GM19193 (cell line): ENCODE data around the gene BBX.

Experiments used
- POLR2A ChIP-seq: IDR thresholded peaks from 4 replicates; pipeline ENCODE4 v1.6.1; 2011; ENCODE audit not compliant: insufficient read depth, insufficient read length; ENCODE audit errors: extremely low read depth

The BBX gene

GRCh38 chr3:107796791-107797190 lies 274.0 kb downstream of the BBX start:
- TF ChIP-seq POLR2A = no peak

GRCh38 chr3:107797586-107797985 lies 274.8 kb downstream of the BBX start:
- TF ChIP-seq POLR2A = no peak

GRCh38 chr3:107798381-107798780 lies 275.6 kb downstream of the BBX start:
- no peak for TF ChIP-seq POLR2A

- no peak for TF ChIP-seq POLR2A
Observed at GRCh38 chr3:107800710-107801109, 277.9 kb downstream of the BBX start.

- TF ChIP-seq POLR2A = no peak
Observed at GRCh38 chr3:107803170-107803569, 280.4 kb downstream of the BBX start.

GRCh38 chr3:107806021-107806420 lies 283.3 kb downstream of the BBX start:
- TF ChIP-seq POLR2A = no peak

GRCh38 chr3:107806536-107806935 lies 283.8 kb downstream of the BBX start:
- TF ChIP-seq POLR2A = no peak

GRCh38 chr3:107810171-107811071 lies 287.7 kb downstream of the BBX start:
- TF ChIP-seq POLR2A = no peak

GRCh38 chr3:107813026-107813425 lies 290.3 kb downstream of the BBX start:
- no peak for TF ChIP-seq POLR2A

- no peak for TF ChIP-seq POLR2A
Observed at GRCh38 chr3:107816107-107816506, 293.3 kb downstream of the BBX start.

GRCh38 chr3:107817076-107817475 lies 294.3 kb downstream of the BBX start:
- no peak for TF ChIP-seq POLR2A

- no peak for TF ChIP-seq POLR2A
Observed at GRCh38 chr3:107818025-107818424, 295.3 kb downstream of the BBX start.

GRCh38 chr3:107819656-107820055 lies 296.9 kb downstream of the BBX start:
- no peak for TF ChIP-seq POLR2A

GRCh38 chr3:107822308-107822707 lies 299.5 kb downstream of the BBX start:
- TF ChIP-seq POLR2A = no peak

- no peak for TF ChIP-seq POLR2A
Observed at GRCh38 chr3:107824822-107825371, 302.1 kb downstream of the BBX start.

- no peak for TF ChIP-seq POLR2A
Observed at GRCh38 chr3:107825556-107825955, 302.8 kb downstream of the BBX start.
